ENCODE results near the gene KIF18B.

Gene KIF18B

DNA sequence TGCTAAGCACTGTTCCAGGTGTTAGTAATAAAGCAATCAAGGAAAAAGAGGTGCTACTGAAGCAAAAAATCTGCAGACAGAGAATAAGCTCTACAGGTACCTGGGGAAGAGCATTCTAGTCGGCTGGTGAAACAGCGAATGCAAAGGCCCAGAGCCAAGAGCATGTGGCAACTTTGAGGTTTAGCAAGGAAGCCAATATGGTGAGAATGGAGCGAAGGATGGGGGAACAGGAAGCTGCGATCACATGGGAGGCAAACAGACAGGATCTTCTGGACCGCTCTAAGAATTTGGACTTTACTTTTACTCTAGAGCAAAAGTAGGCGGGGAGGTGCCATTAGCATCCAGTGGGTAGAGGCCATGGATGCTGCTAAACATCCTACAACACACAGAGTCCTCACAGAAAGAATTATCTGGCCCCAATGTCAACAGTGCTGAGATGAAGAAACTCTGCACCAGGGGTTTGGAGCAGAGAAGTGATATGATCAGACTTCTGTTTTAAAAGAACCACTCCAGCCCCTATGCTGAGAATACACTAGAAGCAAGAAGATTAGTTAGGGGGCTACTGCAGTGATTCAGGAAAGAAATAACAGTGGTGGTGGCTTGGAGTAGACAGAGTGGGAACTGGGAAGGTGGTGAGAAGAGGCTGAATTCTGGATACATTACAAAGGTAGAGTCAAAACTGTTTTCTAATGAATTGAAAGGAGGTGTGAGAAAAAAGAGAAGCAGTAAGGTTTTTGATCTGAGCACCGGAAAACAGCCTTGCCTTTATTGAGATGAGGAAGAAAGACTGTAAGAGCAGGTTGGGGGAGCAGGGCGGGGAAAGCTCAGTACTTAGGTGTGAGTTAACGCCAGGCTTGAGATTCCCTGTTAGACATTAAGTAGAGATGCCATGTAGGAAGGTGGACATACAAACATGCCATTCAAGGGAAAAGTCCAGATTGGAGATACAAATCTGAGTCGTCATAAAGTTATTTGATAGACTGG lies 59.3 kb downstream of the KIF18B start:
- no peak overlapping the region for H3K27ac Mint-ChIP-seq
- H3K9me3 Mint-ChIP-seq: no peaks in the 10 kb centered on the region
- H3K4me3 Mint-ChIP-seq: no peak overlapping the region
- no peak for TF ChIP-seq CTCF (IDR thresholded peaks at IDR 0.05; ENCODE audit: unreplicated experiment in 3 of 3)
- H3K36me3 Mint-ChIP-seq (ENCODE audit: low read depth): peaks cover 25% of the 10 kb centered on the region
- H3K27me3 Mint-ChIP-seq (ENCODE audit: low read depth): no peaks in the 10 kb centered on the region
- peaks cover 5% of the 10 kb centered on the region for H3K4me1 Mint-ChIP-seq

- H3K4me3 Mint-ChIP-seq: no peak overlapping the region
Observed at GRCh38 chr17:44887016-44887415, 60.6 kb downstream of the KIF18B start.

GRCh38 chr17:44884941-44885340 lies 62.6 kb downstream of the KIF18B start:
- no peak for TF ChIP-seq CTCF (IDR thresholded peaks at IDR 0.05; ENCODE audit: unreplicated experiment in 3 of 3)
- Mint-ChIP-seq H3K4me1 (peaks cover 5% of the 10 kb centered on the region), H3K4me3 (no peak overlapping the region), H3K27ac (no peak overlapping the region), H3K9me3 (no peaks in the 10 kb centered on the region), H3K36me3 (ENCODE audit: low read depth) (peaks cover 38% of the 10 kb centered on the region), H3K27me3 (ENCODE audit: low read depth) (no peaks in the 10 kb centered on the region)

More at GRCh38 chr17:44887016-44887415, 60.6 kb downstream of the KIF18B start:
- Mint-ChIP-seq H3K4me1 (peaks cover 5% of the 10 kb centered on the region), H3K9me3 (no peaks in the 10 kb centered on the region), H3K27me3 (ENCODE audit: low read depth) (no peaks in the 10 kb centered on the region), H3K36me3 (ENCODE audit: low read depth) (peaks cover 35% of the 10 kb centered on the region), H3K27ac (no peak overlapping the region)
- TF ChIP-seq CTCF (IDR thresholded peaks at IDR 0.05; ENCODE audit: unreplicated experiment in 3 of 3): no peak

GRCh38 chr17:44881145-44881544 lies 66.4 kb downstream of the KIF18B start:
- H3K27me3 Mint-ChIP-seq (ENCODE audit: low read depth): no peaks in the 10 kb centered on the region

DNA sequence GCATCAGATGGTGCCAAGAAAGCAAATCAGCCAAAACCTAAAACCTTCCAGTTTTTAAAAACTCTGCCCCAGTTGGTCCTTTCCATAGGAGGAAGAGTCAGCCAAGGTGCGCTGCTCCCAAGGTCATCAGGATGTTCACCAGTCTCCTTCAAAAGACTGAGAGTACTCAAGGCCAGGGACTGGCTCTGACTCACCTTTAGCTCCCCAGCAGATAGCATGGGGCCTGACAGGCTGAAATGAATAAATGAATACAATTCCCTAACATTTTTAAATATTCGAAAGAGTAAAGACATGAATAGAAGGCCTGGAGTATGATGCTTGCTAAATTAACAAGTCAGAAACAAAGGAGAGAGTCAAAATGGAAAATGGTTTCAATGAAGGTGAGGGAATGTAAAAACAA lies 67.5 kb downstream of the KIF18B start:
- Mint-ChIP-seq H3K27me3 (ENCODE audit: low read depth) (no peaks in the 10 kb centered on the region), H3K36me3 (ENCODE audit: low read depth) (peaks cover 57% of the 10 kb centered on the region), H3K4me1 (no peaks in the 10 kb centered on the region), H3K4me3 (no peak overlapping the region), H3K9me3 (no peaks in the 10 kb centered on the region), H3K27ac (no peak overlapping the region)
- no peak for TF ChIP-seq CTCF (IDR thresholded peaks at IDR 0.05; ENCODE audit: unreplicated experiment in 3 of 3)

More at GRCh38 chr17:44881145-44881544, 66.4 kb downstream of the KIF18B start:
- no peaks in the 10 kb centered on the region for H3K9me3 Mint-ChIP-seq
- no peak overlapping the region for H3K4me3 Mint-ChIP-seq
- no peak for TF ChIP-seq CTCF (IDR thresholded peaks at IDR 0.05; ENCODE audit: unreplicated experiment in 3 of 3)
- H3K27ac Mint-ChIP-seq: no peak overlapping the region
- H3K4me1 Mint-ChIP-seq: no peaks in the 10 kb centered on the region
- peaks cover 55% of the 10 kb centered on the region for H3K36me3 Mint-ChIP-seq (ENCODE audit: low read depth)
